ENCODE data around the gene METTL9.
"Not testable (repeated sequence)": the region's sequence is repeated elsewhere in the genome, so short reads cannot be mapped to it uniquely, and the experiment has no call there.

The METTL9 gene

DNA sequence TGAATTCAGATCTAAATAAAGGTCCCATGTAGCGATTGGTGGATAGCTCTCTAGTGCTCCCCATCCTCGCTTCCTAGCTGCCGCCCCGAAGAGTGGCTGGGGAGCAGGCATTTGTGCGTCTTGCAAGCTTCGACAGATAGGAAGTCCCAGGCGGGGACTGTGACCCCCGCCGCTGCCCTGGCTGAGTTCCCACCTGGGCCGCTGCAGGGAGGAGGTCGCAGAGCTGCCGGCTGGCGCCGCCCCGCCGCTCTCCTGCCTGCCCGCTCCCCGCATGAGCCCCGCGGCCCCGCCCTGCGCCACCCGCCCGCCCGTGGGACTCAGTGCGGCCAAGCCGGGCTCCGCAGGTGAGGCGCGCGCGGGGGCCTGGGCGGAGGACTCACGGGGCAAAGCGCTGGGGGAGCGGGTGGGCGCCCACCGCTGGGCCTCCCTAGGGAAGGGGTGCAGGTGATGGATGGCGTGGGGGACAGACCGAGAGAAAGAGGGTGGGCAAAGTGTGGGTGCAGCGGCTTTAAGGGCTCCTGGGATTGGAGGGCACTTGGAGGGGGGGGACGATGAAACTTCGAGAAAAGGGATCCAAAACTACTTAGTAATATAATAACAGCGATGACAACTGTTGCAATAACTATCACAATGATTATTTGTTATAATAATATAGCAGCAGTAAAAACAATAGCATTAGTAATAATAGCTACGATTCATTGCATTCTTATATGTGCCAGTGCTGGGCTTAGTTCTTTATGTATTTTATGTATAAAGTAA, 64.7 kb downstream of the METTL9 start, which contains the start of gene OTOA:
Gene OTOA (plus strand): TSS at position 80 of the 759 bp plus-strand sequence. CDS start 14,547 bp downstream, outside the sequence.
- DNase-seq (ENCODE audit: low read depth), result no peak

DNA sequence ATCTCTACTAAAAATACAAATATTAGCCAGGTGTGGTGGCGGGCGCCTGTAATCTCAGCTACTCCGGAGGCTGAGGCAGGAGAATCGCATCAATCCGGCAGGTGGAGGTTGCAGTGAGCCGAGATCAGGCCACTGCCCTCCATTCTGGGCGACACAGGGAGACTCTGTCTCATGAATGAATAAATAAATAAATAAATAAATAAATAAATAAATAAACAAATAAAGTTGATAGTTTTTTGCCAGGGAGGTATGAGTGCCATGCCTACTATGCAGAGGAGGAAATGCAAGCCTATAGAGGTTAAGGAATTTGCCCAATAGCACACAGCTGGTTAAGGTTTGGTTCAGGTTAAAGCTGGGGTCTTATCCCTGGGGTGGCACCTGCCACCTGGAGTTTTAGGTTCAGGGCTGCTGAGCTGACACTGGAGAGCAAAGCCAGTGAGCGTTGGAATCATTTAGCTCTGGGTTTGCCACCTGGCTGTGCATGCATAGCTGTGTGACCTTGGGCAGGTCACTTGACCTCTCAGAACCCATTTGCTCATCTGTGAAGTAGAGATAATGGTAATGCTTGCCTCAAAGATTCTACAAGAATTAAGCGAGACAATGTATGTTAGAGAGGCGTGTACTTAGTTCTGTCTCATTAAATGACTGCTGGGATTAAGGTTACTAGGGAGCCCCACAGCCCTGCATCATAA, 65.6 kb downstream of the METTL9 start:
- no peak for DNase-seq (ENCODE audit: low read depth)

DNA sequence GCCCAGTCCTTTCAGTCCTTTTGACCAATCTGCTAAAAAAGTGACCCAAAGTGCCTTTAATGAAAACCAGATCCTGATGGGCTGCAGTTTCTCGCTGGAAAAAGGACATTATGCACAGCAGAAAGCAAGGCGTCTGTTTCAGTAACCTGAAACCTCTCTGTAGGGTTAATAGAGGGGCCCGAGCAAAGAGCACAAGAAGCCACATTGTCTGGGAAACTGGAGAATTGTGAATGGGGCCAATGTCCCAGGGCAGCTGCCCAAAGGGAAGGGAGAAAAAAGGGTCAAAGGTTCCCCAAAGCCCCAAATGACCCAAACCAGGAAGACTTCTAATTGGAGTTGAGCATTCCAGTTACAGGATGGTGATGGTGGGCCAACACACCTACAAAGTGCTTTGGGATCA, 67.4 kb downstream of the METTL9 start:
- no peak for DNase-seq (ENCODE audit: low read depth)

DNA sequence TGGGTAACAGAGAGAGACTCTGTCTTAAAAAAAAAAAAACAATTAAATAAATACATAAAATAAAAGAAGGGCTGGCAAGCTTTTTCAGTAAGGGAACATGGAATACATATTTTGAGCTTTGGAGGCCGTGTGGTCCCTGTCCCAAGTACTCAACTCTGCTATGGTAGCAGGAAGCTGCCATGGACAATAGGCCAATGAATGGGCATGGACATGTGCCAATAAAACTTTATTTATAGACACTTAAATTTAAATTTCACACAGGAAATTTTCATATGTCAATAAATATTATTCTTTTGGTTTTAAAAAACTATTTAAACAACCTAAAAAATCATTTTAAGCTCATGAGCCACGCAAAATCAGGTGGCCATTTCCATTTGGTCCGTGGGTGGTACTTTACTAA, 68.2 kb downstream of the METTL9 start:
- DNase-seq (ENCODE audit: low read depth), result no peak

DNA sequence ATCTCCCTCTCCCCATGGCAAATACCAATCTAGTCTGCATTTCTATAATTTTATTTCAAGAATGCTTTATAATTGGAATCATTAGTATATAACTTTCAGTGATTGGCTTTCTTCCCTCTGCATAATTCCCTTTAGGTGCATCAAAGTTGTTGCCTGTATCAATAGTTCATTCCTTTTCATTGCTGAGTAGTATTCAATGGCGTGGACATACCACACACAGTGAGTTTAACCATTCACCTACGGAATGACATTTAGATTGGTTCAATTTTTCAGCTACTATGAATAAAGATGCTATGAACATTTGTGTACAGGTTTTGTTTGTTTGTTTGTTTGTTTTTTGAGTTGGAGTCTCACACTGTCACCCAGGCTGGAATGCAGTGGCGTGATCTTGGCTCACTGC, 74.1 kb downstream of the METTL9 start:
- no peak for DNase-seq (ENCODE audit: low read depth)

DNA sequence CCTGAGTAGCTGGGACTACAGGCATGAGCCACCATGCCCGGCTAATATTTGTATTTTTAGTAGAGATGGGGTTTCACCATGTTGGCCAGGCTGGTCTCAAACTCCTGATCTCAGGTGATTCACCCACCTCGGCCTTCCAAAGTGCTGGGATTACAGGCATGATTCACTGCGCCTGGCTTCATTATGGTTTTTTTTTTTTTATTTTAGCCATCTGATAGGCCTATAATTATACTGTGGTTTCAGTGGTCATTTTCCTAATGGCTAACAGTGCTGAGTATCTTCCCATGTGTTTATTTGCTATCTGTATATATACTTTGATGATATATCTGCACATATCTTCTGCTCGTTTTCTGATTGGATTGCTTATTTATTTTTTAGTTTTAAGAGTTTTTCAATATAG, 75.1 kb downstream of the METTL9 start:
- DNase-seq (ENCODE audit: low read depth), result not testable (repeated sequence)

DNA sequence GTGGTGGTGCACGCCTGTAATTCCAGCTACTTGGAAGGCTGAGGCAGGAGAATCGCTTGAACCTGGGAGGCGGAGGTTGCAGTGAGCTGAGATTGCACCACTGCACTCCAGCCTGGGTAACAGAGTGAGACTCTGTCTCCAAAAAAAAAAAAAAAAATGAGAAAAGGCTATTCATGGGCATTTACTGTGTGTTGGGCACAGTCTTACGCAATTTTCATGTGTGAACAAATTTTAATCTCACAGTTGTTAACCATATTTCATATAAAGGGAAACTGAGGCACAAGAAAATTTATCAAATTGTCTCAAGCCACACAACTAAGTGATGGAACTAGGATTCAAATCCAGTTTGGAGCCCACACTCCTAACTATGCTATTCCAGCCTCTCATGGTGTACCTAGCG, 81.3 kb downstream of the METTL9 start:
- not testable (repeated sequence) for DNase-seq (ENCODE audit: low read depth)

DNA sequence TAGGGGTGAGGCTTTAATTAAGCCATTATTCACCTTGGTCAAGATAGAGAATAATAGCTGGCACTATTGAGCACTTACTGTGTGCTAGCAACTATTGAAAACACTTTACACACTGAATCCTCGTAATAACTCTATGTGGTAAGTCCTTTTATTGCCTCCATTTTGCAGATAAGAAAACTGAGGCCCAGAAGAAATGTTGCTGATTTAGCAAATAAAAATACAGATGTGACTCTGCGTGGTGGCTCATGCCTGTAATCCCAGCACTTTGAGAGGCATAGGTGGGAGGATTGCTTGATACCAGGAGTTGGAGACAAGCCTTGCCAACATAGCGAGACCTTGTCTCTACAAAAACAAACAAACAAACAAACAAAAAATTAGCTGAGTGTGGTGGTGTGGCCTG, 83.8 kb downstream of the METTL9 start:
- no peak for DNase-seq (ENCODE audit: low read depth)

DNA sequence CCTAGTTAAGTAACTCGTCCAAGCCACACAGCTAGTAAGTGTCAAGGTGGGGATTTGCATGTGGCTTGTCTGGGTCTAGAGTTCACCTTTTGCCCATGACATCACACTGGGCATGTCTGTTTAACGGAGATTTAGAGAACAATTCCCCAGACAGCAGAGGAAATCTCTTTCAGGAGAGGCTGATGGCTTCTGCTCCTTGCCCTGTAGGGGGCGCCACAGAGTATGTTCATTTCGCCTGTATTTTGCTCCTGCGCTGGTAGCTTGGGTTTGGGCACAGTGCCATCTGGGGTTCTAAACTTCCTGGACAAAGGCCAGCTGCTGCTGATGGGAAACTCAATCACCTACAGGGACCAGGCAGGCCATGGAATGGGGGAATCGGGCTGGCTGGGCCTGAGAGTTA, 84.8 kb downstream of the METTL9 start:
- no peak for DNase-seq (ENCODE audit: low read depth)

DNA sequence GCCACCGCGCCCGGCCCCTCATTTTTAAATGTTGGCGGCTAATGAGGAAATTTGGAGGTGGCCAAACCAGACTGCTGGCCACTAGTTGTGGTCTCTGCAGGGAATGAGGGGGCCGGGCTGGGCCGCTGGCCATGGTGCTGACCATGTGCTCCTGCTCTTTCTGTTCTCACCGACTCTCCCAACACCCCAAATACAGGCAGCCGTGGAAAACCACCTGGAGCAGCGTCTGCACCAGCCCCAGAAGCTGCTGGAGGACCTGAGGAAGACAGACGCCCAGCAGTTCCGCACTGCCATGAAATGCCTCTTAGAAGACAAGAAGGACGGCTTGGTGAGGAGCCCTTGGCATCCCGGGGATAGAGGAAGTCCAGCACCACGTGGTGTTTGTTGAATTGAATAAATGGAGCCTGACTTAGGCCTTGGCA, 85.7 kb downstream of the METTL9 start:
- DNase-seq (ENCODE audit: low read depth), result no peak

DNA sequence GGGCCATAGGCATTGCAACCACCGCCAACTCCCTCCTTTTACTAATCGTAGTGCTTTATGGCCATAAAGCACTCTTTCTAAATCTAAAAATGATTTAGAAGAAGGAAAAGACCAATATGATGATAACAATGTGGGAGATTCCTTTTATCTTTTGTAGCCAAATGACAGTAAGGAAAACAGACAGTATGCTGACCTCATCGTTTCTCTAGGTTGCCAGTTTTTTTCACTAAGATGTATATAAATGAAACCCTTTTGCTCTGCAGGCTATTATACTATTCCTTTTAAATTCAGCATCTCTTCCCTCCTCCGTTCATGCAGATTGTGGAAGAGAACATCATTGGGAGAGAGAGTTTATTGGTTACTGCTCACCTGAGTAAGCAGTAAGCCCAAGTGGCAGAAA, 89.7 kb downstream of the METTL9 start:
- no peak for DNase-seq (ENCODE audit: low read depth)

DNA sequence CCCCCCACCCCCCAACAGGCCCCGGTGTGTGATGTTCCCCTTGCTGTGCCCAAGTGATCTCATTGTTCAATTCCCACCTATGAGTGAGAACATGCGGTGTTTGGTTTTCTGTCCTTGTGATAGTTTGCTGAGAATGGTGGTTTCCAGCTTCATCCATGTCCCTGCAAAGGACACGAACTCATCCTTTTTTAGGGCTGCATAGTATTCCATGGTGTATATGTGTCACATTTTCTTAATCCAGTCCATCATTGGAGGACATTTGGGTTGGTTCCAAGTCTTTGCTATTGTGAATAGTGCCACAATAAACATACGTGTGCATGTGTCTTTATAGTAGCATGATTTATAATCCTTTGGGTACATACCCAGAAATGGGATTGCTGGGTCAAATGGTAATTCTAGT, 91.6 kb downstream of the METTL9 start:
- DNase-seq (ENCODE audit: low read depth), result not testable (repeated sequence)

DNA sequence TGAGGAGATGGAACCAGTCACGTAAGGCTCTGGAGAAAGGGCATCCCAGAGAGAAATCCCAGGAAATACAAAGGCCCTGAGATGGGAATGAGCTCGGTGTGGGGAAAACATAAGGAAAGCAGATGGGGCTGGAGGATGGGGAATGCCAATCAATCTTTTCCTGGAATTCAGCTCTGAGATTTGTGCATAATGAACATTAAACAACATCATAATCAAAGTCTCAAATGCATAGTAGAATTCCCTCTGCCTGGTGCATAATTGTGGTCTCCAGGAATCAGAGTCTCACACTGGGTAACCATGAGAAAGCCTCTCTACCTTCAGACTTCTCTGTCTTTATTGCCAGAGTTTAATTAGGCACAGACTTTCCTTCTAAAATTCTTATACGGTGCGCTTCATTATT, 95.2 kb downstream of the METTL9 start:
- no peak for DNase-seq (ENCODE audit: low read depth)

DNA sequence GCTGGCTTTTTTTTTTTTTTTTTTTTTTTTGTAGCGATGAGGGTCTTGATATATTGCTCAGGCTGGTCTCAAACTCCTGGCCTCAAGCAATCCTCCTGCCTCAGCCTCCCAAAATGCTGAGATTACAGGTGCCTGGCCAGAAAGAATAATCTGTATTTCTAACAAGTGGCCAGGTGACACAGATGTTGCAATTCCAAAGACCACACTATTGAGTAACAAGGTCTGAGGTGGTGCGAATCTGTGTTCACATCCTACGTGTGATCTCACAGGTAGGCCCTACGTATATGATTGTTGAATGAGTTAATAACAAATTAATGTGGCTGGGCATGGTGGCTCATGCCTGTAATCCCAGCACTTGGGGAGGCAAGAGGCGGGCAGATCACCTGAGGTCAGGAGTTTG, 97.7 kb downstream of the METTL9 start:
- no peak for DNase-seq (ENCODE audit: low read depth)

DNA sequence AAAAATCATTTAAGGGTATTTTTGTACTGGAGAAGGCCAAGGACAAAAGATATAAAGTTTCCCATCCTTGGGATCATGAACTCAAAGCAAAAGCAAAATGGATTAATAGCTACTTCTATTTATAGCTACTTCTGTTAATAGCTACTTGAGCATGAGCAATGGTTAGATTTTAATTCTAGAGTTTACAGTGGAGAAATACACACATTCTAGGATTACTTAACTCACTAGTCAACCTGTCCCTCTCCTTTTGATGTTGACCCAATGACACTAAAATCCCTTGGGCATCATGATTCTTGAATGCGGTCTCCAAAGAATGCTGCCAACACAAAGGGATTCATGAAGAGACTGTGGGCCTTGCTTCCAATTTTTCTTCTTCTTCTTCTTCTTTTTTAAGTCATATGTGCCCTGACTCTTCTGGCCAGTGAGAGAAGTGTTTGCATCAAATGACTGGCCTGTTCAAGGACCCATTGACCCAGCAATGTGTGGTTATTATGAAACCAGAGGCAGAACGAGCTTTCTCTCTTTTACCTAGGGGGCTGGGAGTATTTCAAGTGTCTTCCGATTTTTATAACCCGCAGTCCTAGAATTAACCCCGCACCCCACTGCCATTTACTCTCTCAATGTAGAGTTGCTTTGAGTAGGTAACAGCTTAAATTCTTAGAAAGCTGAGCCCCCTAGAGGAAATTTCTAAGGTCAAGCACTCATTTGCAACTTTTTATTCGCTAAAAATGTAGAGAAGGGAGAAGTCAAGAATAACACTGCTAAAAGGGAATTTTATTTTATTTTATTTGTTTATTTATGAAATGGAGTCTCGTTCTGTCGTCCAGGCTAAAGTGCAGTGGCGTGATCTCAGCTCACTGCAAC, 99.0 kb downstream of the METTL9 start:
- no peak for DNase-seq (ENCODE audit: low read depth)

DNA sequence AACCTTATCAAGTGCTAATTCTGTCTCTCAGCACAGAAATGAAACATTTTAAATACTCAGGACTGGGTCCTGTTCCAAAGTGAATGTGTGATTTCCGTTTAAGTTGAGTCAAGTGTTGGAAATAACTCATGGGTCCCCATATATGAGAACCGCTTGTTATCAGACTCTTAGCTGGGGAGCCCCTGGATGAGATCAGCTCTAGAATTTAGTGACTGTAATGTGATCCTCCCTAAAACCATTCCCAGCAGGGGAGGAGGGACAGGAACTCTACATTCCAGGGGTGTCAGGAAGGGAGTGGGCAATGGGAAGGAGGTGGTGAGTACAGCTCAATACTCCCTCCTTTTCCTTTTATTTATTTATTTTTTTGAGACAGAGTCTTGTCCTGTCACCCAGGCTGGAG, 101.9 kb downstream of the METTL9 start:
- DNase-seq (ENCODE audit: low read depth), result no peak

DNA sequence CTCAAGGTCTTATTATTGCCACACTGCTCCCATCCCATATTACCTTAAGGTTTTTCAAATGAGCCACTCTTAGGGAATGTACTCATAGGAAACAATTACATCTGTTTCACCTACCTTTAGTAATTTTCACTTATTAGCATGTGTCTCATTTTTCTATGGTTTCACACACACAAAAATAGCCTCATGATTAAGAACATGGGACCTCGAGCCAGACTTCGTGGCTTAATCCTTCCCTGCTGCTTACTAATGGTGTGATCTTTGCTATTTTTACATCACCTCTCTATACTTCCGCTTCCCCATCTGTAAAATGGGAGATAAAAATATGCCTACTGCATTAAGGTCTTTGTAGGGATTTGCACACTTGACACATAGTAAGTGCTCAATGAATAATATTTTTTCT, 102.9 kb downstream of the METTL9 start:
- no peak for DNase-seq (ENCODE audit: low read depth)

DNA sequence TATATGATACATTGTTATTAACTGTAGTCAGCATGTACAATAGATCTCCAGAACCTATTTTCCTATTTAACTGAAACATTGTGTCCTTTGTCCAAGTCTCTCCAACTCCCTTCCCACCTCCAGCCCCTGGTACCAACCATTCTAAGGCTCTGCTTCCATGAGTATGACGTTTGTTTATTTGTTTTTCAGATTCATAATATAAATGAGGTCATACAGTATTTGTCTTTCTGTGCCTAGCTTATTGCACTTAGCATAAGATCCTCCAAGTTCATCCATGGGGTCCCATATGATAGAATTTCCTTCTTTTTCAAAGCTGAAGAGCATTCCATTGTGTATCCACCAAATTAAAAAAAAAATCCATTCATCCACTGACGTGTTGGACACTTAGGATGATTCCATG, 103.8 kb downstream of the METTL9 start:
- DNase-seq (ENCODE audit: low read depth), result no peak

DNA sequence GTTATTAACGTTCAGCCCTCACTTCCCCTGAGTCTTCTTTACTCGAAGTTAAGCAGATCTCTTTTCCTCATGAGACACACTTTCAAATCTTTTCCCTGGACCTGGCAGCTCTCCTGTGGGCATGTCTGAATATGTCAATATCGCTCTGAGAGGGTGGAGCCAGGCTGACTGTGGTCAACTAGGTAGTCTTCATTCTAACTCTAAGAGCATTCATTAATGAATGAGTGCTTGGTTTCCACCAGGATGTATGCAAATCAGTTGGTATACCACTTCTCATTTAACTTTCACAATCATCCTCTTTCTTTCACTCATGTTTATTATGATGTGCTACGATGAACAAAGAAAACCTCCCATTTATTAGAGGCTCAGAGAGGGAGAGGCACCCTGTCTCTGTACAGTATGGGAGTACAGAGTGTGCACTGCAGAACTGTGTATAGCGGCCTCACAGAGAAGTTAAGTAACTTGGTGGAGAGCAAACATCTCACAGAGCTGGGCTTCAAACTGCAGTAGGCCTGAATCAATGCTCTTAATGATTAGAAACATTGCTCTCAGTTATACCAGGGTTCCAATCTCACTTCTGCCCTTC, 104.3 kb downstream of the METTL9 start:
- DNase-seq (ENCODE audit: low read depth), result no peak

DNA sequence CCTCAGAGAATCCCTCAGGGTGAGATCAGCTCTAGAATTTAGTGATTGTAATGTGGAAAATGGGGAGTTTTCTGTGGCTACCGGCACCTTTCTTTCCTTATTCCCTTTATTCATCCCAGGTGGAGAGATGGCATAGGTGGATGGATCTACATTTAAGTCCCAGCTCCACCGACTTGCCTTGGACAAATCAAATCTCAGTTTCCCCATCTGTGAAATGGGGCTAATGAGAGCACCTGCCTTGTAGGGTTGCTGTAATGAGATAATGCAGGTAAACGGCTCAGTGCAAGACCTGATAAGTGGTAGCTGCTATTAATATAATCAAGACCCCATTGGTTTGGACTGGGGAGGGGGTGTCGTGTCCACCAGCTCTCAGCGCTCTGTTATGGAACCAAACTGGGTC, 104.9 kb downstream of the METTL9 start:
- no peak for DNase-seq (ENCODE audit: low read depth)

DNA sequence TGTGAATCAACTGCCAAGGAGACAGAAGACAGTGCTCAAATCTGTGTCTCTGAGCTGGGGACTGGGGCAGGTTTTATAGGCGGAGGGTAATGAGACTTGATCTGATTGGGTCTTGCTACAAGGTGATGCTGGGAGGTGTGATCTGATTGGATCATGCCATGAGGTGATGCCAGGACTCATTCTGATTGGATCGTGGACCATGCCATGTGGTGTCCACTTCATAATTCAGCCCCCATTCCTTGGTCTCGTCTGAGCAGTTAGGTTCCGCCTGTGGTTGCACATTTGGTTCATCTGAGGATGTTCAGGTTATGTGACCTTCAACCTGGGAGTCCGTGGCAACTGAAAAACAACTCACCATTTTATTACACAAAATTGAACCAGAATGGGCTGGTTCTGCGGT, 105.4 kb downstream of the METTL9 start:
- no peak for DNase-seq (ENCODE audit: low read depth)

Measured in HS-27A (cell line).